Osteoblast (primary cell): ENCODE measurements around the gene RAMACL. TPM values are rescaled to one million over a fixed set of nuclear protein-coding genes. Genes with fewer than 3 reads are reported as not detected.
A peak's percentile ranks its signal among the peaks of the same experiment; 100 is the strongest.

Experiments
- DNase-seq: peaks from one replicate; pipeline ENCODE4 v3.0.0; 2011; ENCODE audit warnings: low spot score, mixed read lengths; ENCODE audit not compliant: insufficient read length; ENCODE audit errors: missing footprints
- H2AFZ ChIP-seq: 2 replicates; pipeline ENCODE4 v1.6.0; 2011; ENCODE audit warnings: mild to moderate bottlenecking, low read length
- H3K27ac ChIP-seq: 2 replicates; pipeline ENCODE4 v1.5.1; 2011; ENCODE audit warnings: mild to moderate bottlenecking, low read depth, low read length, moderate library complexity
- H3K27me3 ChIP-seq: 2 replicates; pipeline ENCODE4 v1.6.0; 2012; ENCODE audit warnings: mild to moderate bottlenecking, control low read depth, inconsistent platforms, low read length, moderate library complexity; ENCODE audit not compliant: insufficient read depth
- H3K36me3 ChIP-seq: 2 replicates; pipeline ENCODE4 v1.5.1; 2011; ENCODE audit warnings: mild to moderate bottlenecking, low read length, control low read depth, moderate library complexity; ENCODE audit not compliant: insufficient read depth
- H3K4me1 ChIP-seq: 2 replicates; pipeline ENCODE4 v1.5.1; 2011; ENCODE audit warnings: mild to moderate bottlenecking, low read length, control low read depth, moderate library complexity; ENCODE audit not compliant: insufficient read depth
- H3K4me2 ChIP-seq: 2 replicates; pipeline ENCODE4 v1.6.0; 2011; ENCODE audit warnings: mild to moderate bottlenecking, low read length; ENCODE audit not compliant: insufficient read depth
- H3K4me3 ChIP-seq: fragments of 200-600 bp; sonication (generic); 3 replicates; pipeline ENCODE4 v1.5.1; 2012; ENCODE audit warnings: mild to moderate bottlenecking, low read length, inconsistent platforms; ENCODE audit not compliant: insufficient read depth
- H3K79me2 ChIP-seq: 2 replicates; pipeline ENCODE4 v1.6.0; 2012; ENCODE audit warnings: mild to moderate bottlenecking, low read length, control low read depth, inconsistent platforms; ENCODE audit not compliant: insufficient read depth
- H3K9me3 ChIP-seq: 2 replicates; pipeline ENCODE4 v1.5.1; 2011; ENCODE audit warnings: low read depth, low read length, control low read depth
- H4K20me1 ChIP-seq: 2 replicates; pipeline ENCODE4 v1.6.0; 2012; ENCODE audit warnings: mild to moderate bottlenecking, low read length, control low read depth; ENCODE audit not compliant: insufficient read depth
- CTCF ChIP-seq: IDR thresholded peaks from 2 replicates; pipeline ENCODE4 v1.5.1; 2011; ENCODE audit warnings: mild to moderate bottlenecking, low read depth, low read length, moderate library complexity; ENCODE audit errors: extremely low read depth
- total RNA-seq: library from RNA; depleted of rRNA; stranded (reverse); fragments of >200 nt; gene quantifications from 2 replicates; pipeline ENCODE4 v1.2.3, GENCODE V29; 2012

Gene RAMACL
- total RNA-seq, 1 donor = 3.3 TPM

GRCh38 chr6:166545156-166546034 is 41.1 kb downstream of the RAMACL start:
- no peak for TF ChIP-seq CTCF
- peaks cover 2% of the 10 kb centered on the region for H3K36me3 ChIP-seq
- H3K4me3 ChIP-seq = no peak overlapping the region
- H3K27me3 ChIP-seq = no peaks in the 10 kb centered on the region
- H3K4me2 ChIP-seq = no peak overlapping the region
- no peak overlapping the region for H2AFZ ChIP-seq
- H3K27ac ChIP-seq = no peak overlapping the region
- H3K9me3 ChIP-seq = no peaks in the 10 kb centered on the region
- no peak for DNase-seq
- H3K4me1 ChIP-seq = peaks cover 21% of the 10 kb centered on the region
- peaks cover 27% of the 10 kb centered on the region for H3K79me2 ChIP-seq
- H4K20me1 ChIP-seq = no peaks in the 10 kb centered on the region

- Histone ChIP-seq H3K27me3 (no peaks in the 10 kb centered on the region), H3K4me3 (no peak overlapping the region), H4K20me1 (no peaks in the 10 kb centered on the region), H2AFZ (no peak overlapping the region), H3K4me1 (peaks cover 21% of the 10 kb centered on the region), H3K9me3 (no peaks in the 10 kb centered on the region), H3K36me3 (no peaks in the 10 kb centered on the region), H3K4me2 (no peak overlapping the region), H3K79me2 (peaks cover 28% of the 10 kb centered on the region), H3K27ac (no peak overlapping the region)
- no peak for TF ChIP-seq CTCF
- DNase-seq = no peak
Measured at GRCh38 chr6:166544296-166544605, 42.2 kb downstream of the RAMACL start.

- Histone ChIP-seq H3K4me2 (no peak overlapping the region), H3K27me3 (no peaks in the 10 kb centered on the region), H3K36me3 (no peaks in the 10 kb centered on the region), H3K4me3 (no peak overlapping the region), H3K27ac (no peak overlapping the region), H3K4me1 (peaks cover 21% of the 10 kb centered on the region), H2AFZ (no peak overlapping the region), H3K9me3 (no peaks in the 10 kb centered on the region), H3K79me2 (peaks cover 24% of the 10 kb centered on the region), H4K20me1 (no peaks in the 10 kb centered on the region)
- no peak for TF ChIP-seq CTCF
- DNase-seq = no peak
Measured at GRCh38 chr6:166543603-166544295, 42.7 kb downstream of the RAMACL start.

- Histone ChIP-seq H3K4me1 (peaks cover 21% of the 10 kb centered on the region), H3K4me2 (peak overlapping the region; percentile 56), H3K4me3 (no peak overlapping the region), H3K27ac (no peak overlapping the region), H3K27me3 (no peaks in the 10 kb centered on the region), H3K79me2 (peaks cover 20% of the 10 kb centered on the region), H3K36me3 (peaks cover 6% of the 10 kb centered on the region), H3K9me3 (no peaks in the 10 kb centered on the region), H2AFZ (no peak overlapping the region), H4K20me1 (no peaks in the 10 kb centered on the region)
- DNase-seq = no peak
- TF ChIP-seq CTCF = no peak
Measured at GRCh38 chr6:166542580-166542912, 43.9 kb downstream of the RAMACL start.
